GM18505 (cell line): ENCODE results near the gene NADK.

Experiments
- ATAC-seq: cut with Tn5 transposase; IDR thresholded peaks from one replicate; pipeline ENCODE4 v1.9.1; 2021; ENCODE audit not compliant: unreplicated experiment
- POLR2A ChIP-seq: IDR thresholded peaks from 4 replicates; pipeline ENCODE4 v1.6.1; 2011; ENCODE audit warnings: borderline replicate concordance; ENCODE audit not compliant: insufficient read depth, insufficient read length; ENCODE audit errors: extremely low read depth

Gene NADK

DNA sequence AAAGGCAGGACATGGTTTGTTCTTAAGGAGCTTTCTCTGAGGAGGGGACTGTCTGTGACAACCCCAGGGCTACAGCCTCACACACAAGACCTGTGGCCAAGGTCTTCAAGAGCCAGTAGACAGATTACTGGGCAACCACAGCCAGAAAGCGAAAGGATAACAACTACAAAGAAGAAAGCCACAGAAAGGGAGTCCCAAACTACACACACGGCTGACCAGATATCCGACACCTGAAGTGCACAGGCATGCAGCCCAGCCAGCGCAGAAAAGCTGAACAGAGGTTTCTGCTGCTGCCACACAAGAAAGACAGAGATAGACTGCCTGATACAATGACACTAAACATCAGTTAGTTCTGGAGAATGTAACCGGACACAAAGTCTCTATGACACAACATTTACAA is 21.4 kb upstream of the NADK start:
- ATAC-seq, result peak; percentile 74
- TF ChIP-seq POLR2A, result no peak

DNA sequence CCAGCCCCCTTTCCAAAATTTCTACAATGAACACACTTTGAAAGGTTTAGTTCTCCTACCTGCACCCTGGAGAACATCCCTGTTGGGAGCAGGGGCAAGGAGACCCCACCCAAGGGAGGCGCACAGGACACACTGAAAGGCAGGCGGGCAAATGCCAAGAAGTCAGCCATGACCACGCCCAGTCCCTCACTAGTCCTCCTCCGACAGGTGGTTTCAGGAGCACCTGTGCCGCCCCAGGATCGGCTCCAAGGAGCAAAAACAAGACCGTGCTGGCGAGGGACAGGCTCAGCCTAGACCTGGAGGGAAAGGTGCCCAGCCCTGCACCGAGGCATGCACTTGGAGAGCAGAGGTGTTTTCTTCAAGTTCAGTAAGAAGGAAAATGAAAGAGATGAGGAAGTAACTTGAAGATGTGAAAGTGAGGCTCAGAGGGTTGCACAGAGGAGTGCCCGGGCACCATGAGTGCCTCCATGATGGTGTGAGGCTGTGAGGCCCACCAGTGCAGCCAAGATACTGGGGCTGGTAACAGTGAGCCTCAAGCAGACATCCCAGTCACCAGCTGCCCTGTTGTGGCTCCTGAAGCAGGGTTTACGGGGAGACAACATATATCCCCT is 19.6 kb upstream of the NADK start:
- no peak for TF ChIP-seq POLR2A

GRCh38 chr1:1796466-1796865 is 18.2 kb upstream of the NADK start:
- no peak for TF ChIP-seq POLR2A
- ATAC-seq, result no peak

More for the DNA sequence above, 19.6 kb upstream of the NADK start:
- ATAC-seq, result no peak

- ATAC-seq, result no peak
- TF ChIP-seq POLR2A, result no peak
Measured at GRCh38 chr1:1794999-1795398, 16.7 kb upstream of the NADK start.

DNA sequence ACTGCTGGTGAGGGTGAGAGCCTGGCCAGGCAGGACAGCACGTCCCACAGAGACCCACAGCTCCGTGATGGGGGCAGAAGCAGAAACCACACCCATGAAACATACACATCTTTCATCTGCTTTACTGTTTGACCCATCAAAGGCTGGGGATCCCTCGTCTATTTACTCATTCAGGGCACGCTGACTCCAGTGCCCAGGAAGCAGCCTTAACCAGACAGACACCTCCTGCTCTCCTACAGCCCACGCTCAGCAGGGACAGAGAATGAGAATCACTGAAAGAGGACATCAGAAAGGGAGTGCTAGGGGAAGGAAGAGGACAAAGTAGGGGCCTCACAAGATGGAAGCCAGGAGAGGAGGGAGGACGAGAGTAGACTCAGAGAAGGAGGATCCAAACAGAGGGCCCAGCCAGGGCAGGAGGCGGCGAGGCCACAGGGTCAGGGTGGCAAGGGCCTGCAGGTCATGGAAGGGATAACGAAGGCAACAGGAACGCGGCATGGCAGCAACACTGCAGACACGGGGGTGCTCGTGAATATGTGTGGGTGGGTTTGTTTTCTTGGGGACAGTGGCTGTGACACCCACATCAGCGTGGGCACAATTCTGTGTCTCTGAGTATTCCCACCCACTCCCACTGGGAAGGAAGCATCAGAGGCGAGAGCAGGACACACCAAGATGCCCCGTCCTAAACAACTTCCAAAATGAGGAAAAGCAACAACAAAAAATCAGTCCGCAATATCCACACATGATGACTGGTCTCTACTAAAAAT is 15.4 kb upstream of the NADK start:
- ATAC-seq, result no peak
- TF ChIP-seq POLR2A, result no peak

- no peak for TF ChIP-seq POLR2A
Measured at GRCh38 chr1:1788646-1789431, 10.6 kb upstream of the NADK start.

GRCh38 chr1:1788136-1788535 is 9.9 kb upstream of the NADK start:
- TF ChIP-seq POLR2A, result no peak
- ATAC-seq, result no peak

More at GRCh38 chr1:1788646-1789431, 10.6 kb upstream of the NADK start:
- ATAC-seq, result no peak

DNA sequence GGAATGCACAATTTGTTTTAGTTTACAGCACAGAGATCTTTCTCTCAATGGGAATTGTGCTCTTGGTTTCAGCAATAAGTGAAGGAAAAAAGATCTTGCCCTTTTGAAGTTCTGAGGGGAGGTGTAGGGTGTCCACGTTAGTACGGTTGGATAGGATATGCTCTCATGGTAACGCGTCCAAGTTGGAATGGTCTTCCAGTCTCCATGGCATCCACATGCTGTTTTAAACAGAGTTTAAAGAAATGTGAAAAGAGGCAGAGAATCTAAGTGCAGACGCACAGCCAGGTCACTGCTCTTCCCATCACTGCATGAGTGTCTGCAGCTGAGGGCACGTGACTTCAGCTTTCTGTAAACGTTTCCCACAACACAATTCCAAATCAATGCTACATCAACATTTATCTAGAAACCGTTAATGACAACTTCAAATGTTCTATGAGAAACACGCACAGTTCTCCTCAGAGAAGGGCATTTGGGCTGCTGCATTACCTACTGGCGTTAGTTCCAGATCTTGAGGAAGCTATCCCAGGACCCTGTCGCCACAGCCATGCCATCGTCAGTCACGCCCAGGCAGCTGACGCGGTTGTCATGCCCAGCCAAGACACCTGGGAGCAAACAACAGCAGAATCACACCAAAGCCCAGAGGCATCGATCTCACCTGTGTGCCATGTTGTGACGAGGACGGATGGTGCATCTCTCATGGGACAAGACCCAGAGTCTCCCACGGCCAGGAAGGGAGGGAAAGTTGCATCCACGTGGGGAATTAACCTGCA is 8.8 kb upstream of the NADK start:
- TF ChIP-seq POLR2A, result no peak
- no peak for ATAC-seq

DNA sequence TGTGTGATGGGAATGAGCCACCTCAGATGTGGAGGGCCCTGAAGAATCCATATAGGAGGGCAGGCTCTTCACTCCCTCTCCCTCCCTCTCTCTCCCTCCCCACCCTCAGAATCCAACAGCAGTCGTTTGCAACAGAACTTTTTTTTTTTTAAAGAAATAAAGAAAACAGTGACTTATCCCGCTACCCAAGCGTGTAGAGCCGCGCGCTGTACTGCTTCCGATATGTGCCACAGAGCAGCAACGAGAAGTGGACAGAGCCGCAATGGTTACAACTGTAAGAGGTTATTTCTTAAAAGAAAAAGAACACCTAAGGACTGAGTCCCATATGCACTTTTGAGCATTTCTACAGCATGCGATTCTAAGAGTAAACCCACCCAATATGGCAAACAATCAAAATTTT is 7.4 kb upstream of the NADK start:
- TF ChIP-seq POLR2A, result no peak
- ATAC-seq, result no peak

DNA sequence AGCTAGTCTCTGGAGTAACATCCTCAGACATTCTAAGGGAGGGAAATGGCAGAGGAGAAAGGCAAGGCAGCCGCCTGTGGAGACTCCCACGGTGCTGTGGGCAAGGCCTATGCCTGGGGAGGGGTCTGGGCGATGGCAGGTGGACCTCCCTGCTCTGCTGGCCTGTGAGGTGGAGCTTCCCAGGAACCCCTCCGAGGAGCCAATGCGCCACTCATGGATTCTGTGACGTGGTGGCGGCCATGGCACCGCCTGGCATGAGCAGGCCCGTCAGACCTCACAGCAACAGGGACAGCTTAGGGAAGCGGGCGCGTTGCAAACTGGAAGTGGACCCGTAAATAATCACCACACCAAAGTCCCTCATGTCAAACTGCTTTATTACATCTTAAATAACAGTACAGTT is 6.7 kb upstream of the NADK start:
- no peak for ATAC-seq
- no peak for TF ChIP-seq POLR2A

GRCh38 chr1:1783320-1783719 is 5.0 kb upstream of the NADK start:
- no peak for TF ChIP-seq POLR2A
- no peak for ATAC-seq

DNA sequence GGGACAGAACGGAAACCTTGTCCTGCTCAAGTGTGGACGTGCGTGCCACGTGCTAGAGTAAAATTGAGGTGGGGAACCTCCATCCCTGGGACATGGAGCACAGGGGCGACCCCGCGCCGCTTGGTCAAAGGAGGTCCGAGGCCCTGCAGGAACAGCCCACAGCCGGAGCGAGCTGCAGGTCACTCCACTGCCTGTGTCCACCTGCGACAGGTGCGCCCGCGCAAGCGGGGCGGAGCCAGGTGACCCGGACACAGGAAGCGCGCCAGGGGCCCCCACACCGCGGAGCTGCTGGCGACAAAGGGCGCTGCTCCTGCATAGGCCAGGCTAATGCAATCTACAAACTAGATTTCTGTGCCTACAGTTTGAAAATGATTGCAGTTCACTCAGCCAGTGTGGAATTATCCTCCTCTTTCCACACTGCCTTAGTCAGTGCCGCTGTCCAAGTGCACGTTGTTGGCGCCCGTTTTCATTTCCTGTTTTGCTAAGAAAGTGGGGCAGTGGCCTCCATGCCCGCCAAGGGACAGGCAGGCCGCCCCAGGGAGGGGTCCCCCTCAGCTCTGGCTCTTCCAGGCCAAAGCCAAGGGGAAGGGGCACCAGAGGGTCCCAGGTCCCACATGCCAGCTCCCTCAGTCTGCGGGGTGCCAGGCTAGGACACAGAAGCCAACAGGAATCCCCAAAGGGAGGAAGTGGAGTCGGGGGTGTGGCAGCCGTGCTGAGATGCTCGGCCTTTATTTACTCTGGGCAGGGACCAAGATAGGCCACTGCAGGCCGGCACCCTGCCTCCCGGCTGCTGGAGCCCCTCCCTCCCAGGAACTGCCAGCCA is 4.3 kb upstream of the NADK start:
- no peak for ATAC-seq

GRCh38 chr1:1781526-1781903 is 3.2 kb upstream of the NADK start:
- no peak for ATAC-seq
- no peak for TF ChIP-seq POLR2A

More for the DNA sequence above, 4.3 kb upstream of the NADK start:
- peak; percentile 38 for TF ChIP-seq POLR2A
